IMR-90 (cell line): ENCODE measurements around the gene PTCD2.

Experiments used
- BHLHE40 ChIP-seq: fragments of 150-350 bp; IDR thresholded peaks from 2 replicates; pipeline ENCODE4 v1.6.1; 2016; ENCODE audit warnings: mild to moderate bottlenecking, low read depth, low read length
- CHD1 ChIP-seq: IDR thresholded peaks from 2 replicates; pipeline ENCODE4 v1.6.1; 2012; ENCODE audit warnings: low read depth, low read length, improper control_type of control experiment
- MAFK ChIP-seq: IDR thresholded peaks from 2 replicates; pipeline ENCODE4 v1.6.1; 2012; ENCODE audit warnings: low read depth, low read length, improper control_type of control experiment
- MXI1 ChIP-seq: IDR thresholded peaks from 2 replicates; pipeline ENCODE4 v1.6.1; 2012; ENCODE audit warnings: low read depth, mild to moderate bottlenecking, low read length, moderate library complexity, borderline replicate concordance
- NFE2L2 ChIP-seq: fragments of 150-350 bp; IDR thresholded peaks from 2 replicates; pipeline ENCODE4 v1.6.1; 2016; ENCODE audit warnings: low read depth, mild to moderate bottlenecking, low read length
- POLR2A ChIP-seq: IDR thresholded peaks from 2 replicates; pipeline ENCODE4 v1.6.1; 2012; ENCODE audit warnings: mild to moderate bottlenecking, low read depth, low read length
- RCOR1 ChIP-seq: IDR thresholded peaks from 2 replicates; pipeline ENCODE4 v1.6.1; 2012; ENCODE audit warnings: mild to moderate bottlenecking, low read length, improper control_type of control experiment; ENCODE audit not compliant: insufficient replicate concordance
- SMC3 ChIP-seq: fragments of 150-350 bp; IDR thresholded peaks from 2 replicates; pipeline ENCODE4 v1.6.1; 2016; ENCODE audit warnings: low read depth, mild to moderate bottlenecking, antibody characterized with exemption, low read length, moderate library complexity
- TF ChIP-seq, protein P1 (sequence below): conservative IDR thresholded peaks from 2 replicates; pipeline ENCODE4 v1.5.1; 2012; ENCODE audit warnings: mild to moderate bottlenecking, low read depth, low read length, improper control_type of control experiment
- TF ChIP-seq, protein P2 (sequence below): fragments of 150-350 bp; IDR thresholded peaks from 2 replicates; pipeline ENCODE4 v1.6.1; 2016; ENCODE audit warnings: low read depth, mild to moderate bottlenecking, low read length, moderate library complexity, borderline replicate concordance
- TF ChIP-seq, protein P3 (sequence below): fragments of 150-350 bp; IDR thresholded peaks from 2 replicates; pipeline ENCODE4 v1.6.1; 2017; ENCODE audit warnings: mild to moderate bottlenecking, antibody characterized with exemption, low read length, low read depth

DNA sequence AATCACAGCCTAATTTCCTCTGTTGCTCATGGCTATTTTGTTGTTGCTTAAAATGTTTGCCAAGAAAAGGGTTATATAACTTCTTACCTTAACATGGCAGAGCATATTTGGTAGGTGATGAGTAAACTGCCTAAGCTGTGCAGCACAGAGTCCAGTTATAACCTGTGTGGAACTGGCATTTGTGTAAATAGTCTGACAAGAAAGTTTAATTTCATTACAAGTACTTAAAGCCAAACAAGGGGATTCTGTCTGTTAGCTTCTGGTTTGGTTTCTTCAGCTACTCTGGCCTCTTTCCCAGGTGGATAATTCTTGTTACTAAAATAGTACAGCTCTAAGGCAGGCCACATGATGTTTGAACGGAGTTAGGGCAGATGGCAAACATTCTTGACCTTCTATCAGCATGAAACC, 72.2 kb downstream of the PTCD2 start:
- TF ChIP-seq RCOR1, result no peak
- TF ChIP-seq, protein P1, sequence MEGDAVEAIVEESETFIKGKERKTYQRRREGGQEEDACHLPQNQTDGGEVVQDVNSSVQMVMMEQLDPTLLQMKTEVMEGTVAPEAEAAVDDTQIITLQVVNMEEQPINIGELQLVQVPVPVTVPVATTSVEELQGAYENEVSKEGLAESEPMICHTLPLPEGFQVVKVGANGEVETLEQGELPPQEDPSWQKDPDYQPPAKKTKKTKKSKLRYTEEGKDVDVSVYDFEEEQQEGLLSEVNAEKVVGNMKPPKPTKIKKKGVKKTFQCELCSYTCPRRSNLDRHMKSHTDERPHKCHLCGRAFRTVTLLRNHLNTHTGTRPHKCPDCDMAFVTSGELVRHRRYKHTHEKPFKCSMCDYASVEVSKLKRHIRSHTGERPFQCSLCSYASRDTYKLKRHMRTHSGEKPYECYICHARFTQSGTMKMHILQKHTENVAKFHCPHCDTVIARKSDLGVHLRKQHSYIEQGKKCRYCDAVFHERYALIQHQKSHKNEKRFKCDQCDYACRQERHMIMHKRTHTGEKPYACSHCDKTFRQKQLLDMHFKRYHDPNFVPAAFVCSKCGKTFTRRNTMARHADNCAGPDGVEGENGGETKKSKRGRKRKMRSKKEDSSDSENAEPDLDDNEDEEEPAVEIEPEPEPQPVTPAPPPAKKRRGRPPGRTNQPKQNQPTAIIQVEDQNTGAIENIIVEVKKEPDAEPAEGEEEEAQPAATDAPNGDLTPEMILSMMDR, result no peak
- no peak for TF ChIP-seq POLR2A
- TF ChIP-seq, protein P2, sequence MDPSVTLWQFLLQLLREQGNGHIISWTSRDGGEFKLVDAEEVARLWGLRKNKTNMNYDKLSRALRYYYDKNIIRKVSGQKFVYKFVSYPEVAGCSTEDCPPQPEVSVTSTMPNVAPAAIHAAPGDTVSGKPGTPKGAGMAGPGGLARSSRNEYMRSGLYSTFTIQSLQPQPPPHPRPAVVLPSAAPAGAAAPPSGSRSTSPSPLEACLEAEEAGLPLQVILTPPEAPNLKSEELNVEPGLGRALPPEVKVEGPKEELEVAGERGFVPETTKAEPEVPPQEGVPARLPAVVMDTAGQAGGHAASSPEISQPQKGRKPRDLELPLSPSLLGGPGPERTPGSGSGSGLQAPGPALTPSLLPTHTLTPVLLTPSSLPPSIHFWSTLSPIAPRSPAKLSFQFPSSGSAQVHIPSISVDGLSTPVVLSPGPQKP, result no peak
- no peak for TF ChIP-seq BHLHE40
- TF ChIP-seq SMC3, result no peak
- TF ChIP-seq, protein P3, sequence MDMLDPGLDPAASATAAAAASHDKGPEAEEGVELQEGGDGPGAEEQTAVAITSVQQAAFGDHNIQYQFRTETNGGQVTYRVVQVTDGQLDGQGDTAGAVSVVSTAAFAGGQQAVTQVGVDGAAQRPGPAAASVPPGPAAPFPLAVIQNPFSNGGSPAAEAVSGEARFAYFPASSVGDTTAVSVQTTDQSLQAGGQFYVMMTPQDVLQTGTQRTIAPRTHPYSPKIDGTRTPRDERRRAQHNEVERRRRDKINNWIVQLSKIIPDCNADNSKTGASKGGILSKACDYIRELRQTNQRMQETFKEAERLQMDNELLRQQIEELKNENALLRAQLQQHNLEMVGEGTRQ, result no peak
- TF ChIP-seq NFE2L2, result no peak
- TF ChIP-seq MAFK, result no peak
- no peak for TF ChIP-seq MXI1
- TF ChIP-seq CHD1, result no peak
